ENCODE results near the gene CD44.

DNA sequence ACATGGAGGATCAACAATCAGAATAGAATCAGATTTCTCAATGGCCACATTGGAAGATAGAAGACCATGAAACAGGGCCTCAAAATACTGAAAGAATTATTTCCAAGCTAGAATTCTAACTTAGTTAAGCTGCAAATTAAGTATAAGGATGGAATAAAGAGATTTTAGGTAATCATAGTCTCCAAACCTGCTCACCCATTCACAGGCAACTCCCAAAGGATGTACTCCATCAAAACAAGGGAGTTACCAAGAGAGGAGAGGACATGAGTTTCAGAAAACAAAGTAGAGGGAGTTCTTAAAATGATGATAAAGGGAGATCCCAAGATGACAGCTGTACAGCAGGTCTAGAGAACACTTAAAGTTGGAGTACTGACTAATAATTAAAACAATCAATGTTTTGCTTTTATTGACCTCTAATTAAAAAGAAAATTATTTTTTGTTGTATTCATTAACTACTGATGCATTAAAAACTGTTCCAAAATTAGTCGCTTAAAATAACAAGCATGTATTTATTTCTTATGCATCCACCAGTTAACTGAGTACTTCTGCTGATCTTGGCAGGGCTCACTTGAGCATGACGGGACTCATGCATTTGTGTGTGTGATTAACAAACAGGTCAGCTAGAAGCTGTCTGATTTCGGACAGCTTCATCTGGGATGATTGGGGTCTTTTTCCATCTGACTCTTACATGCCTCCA, 95.6 kb downstream of the CD44 start:
- no peak for TF ChIP-seq CTCF (IDR thresholded peaks at IDR 0.05; ENCODE audit: insufficient read depth, low read length, poor library complexity, severe bottlenecking)
- no peak for TF ChIP-seq EZH2phosphoT487 (conservative IDR thresholded peaks at IDR 0.05; ENCODE audit: low read length)

Data from SU-DHL-6 (cell line).